ENCODE data around the gene HID1.

GRCh38 chr17:75009139-75009724 is 36.7 kb upstream of the HID1 start:
- TF ChIP-seq CTCF (IDR thresholded peaks at IDR 0.05; ENCODE audit: poor library complexity, severe bottlenecking) (no peak), EP300 (conservative IDR thresholded peaks at IDR 0.05; ENCODE audit: poor library complexity, severe bottlenecking) (no peak), EZH2 (IDR thresholded peaks at IDR 0.05; ENCODE audit: borderline replicate concordance, insufficient read depth, low read length, poor library complexity, severe bottlenecking) (no peak), MXI1 (conservative IDR thresholded peaks at IDR 0.05; ENCODE audit: poor library complexity, severe bottlenecking) (no peak), REST (IDR thresholded peaks at IDR 0.05; ENCODE audit: borderline replicate concordance) (no peak)

Measured in neural cell (in vitro differentiated cells).